GM18526 (cell line): ENCODE measurements around the gene ETV6.

Experiments
- POLR2A ChIP-seq: IDR thresholded peaks from 3 replicates; pipeline ENCODE4 v1.6.1; 2011; ENCODE audit not compliant: insufficient read length; ENCODE audit errors: extremely low read depth

ETV6 gene

GRCh38 chr12:11787933-11788849 lies 138.7 kb downstream of the ETV6 start:
- TF ChIP-seq POLR2A, result no peak

GRCh38 chr12:11793921-11794710 lies 144.6 kb downstream of the ETV6 start:
- TF ChIP-seq POLR2A, result no peak

- TF ChIP-seq POLR2A, result no peak
Measured at GRCh38 chr12:11794751-11795150, 145.3 kb downstream of the ETV6 start.

GRCh38 chr12:11795192-11795912 lies 145.9 kb downstream of the ETV6 start:
- TF ChIP-seq POLR2A, result no peak

GRCh38 chr12:11795913-11796459 lies 146.5 kb downstream of the ETV6 start:
- TF ChIP-seq POLR2A, result no peak

GRCh38 chr12:11797317-11797913 lies 147.9 kb downstream of the ETV6 start:
- no peak for TF ChIP-seq POLR2A

GRCh38 chr12:11798006-11798708 lies 148.7 kb downstream of the ETV6 start:
- TF ChIP-seq POLR2A, result no peak

- TF ChIP-seq POLR2A, result no peak
Measured at GRCh38 chr12:11798856-11799501, 149.5 kb downstream of the ETV6 start.

- TF ChIP-seq POLR2A, result no peak
Measured at GRCh38 chr12:11799502-11799873, 150.0 kb downstream of the ETV6 start.

GRCh38 chr12:11801643-11802042 lies 152.2 kb downstream of the ETV6 start:
- no peak for TF ChIP-seq POLR2A

GRCh38 chr12:11804130-11804529 lies 154.7 kb downstream of the ETV6 start:
- no peak for TF ChIP-seq POLR2A

GRCh38 chr12:11805043-11805442 lies 155.6 kb downstream of the ETV6 start:
- TF ChIP-seq POLR2A, result no peak

GRCh38 chr12:11805680-11806079 lies 156.2 kb downstream of the ETV6 start:
- no peak for TF ChIP-seq POLR2A

GRCh38 chr12:11807458-11807857 lies 158.0 kb downstream of the ETV6 start:
- TF ChIP-seq POLR2A, result no peak
